Measurements from ENCODE around the gene DNAJA2.

DNAJA2 gene

GRCh38 chr16:46950009-46950408 is 23.5 kb downstream of the DNAJA2 start:
- no peak overlapping the region for H3K23ac ChIP-seq (ENCODE audit: low read depth, low read length, poor library complexity)
- no peak overlapping the region for H4K8ac ChIP-seq (ENCODE audit: low read depth, low read length)
- DNase-seq (ENCODE audit: low spot score), result no peak
- H2BK12ac ChIP-seq (ENCODE audit: low read length), result no peak overlapping the region
- H3K4me1 ChIP-seq (ENCODE audit: control insufficient read depth in 2 of 2, insufficient read depth in 1 of 2, low read depth in 1 of 2, low read length in 2 of 2), result no peaks in the 10 kb centered on the region
- peaks cover 0 to 10% of the 10 kb centered on the region in 2 donors for H3K36me3 ChIP-seq (replicated peaks in 1 of 2; ENCODE audit: control insufficient read depth in 2 of 2, insufficient read depth in 2 of 2, low read length in 2 of 2)
- H2BK120ac ChIP-seq (ENCODE audit: low read depth, low read length), result no peak overlapping the region
- H3K18ac ChIP-seq (ENCODE audit: low read length), result no peak overlapping the region
- no peak overlapping the region for H3K4me2 ChIP-seq (ENCODE audit: insufficient read depth, low read length, poor library complexity, severe bottlenecking)
- no peak overlapping the region for H2BK5ac ChIP-seq (ENCODE audit: low read length)
- no peaks in the 10 kb centered on the region for H3K9me3 ChIP-seq (replicated peaks in 1 of 2; ENCODE audit: control insufficient read depth in 2 of 2, insufficient read depth in 1 of 2, low read depth in 1 of 2, low read length in 2 of 2)
- no peak overlapping the region for H3K9ac ChIP-seq (ENCODE audit: low read depth, low read length, poor library complexity)
- no peaks in the 10 kb centered on the region for H3K27me3 ChIP-seq (ENCODE audit: control insufficient read depth in 3 of 3, insufficient read depth in 3 of 3, low read depth in 1 of 3, low read length in 3 of 3)
- no peak overlapping the region for H2AK5ac ChIP-seq (ENCODE audit: low read depth, low read length)
- H3K4me3 ChIP-seq (ENCODE audit: low read length in 2 of 2), result no peak overlapping the region
- no peak overlapping the region for H2AFZ ChIP-seq (ENCODE audit: low read length)
- H3K4ac ChIP-seq (ENCODE audit: low read length), result no peak overlapping the region
- no peak overlapping the region for H2BK15ac ChIP-seq (ENCODE audit: low read length)
- no peak overlapping the region for H3K27ac ChIP-seq (replicated peaks; ENCODE audit: low read length)
- H3K14ac ChIP-seq (ENCODE audit: low read length), result no peak overlapping the region
- no peak overlapping the region for H4K91ac ChIP-seq (ENCODE audit: low read depth, low read length, poor library complexity)
- WGBS, 2 donors (ENCODE audit: extremely low coverage in 2 of 2, insufficient read length in 2 of 2, insufficient replicate concordance in 1 of 2), result no CpG with 5 or more reads among the region's 1 CpG
- H3K79me1 ChIP-seq (ENCODE audit: low read depth, low read length), result no peaks in the 10 kb centered on the region

GRCh38 chr16:46949241-46949892 is 24.1 kb downstream of the DNAJA2 start:
- H3K23ac ChIP-seq (ENCODE audit: low read depth, low read length, poor library complexity), result no peak overlapping the region
- no peaks in the 10 kb centered on the region for H3K79me1 ChIP-seq (ENCODE audit: low read depth, low read length)
- no peak overlapping the region for H2BK120ac ChIP-seq (ENCODE audit: low read depth, low read length)
- DNase-seq (ENCODE audit: low spot score), result no peak
- WGBS, 2 donors (ENCODE audit: extremely low coverage in 2 of 2, insufficient read length in 2 of 2, insufficient replicate concordance in 1 of 2), result no CpG with 5 or more reads among the region's 7 CpGs
- H2BK15ac ChIP-seq (ENCODE audit: low read length), result no peak overlapping the region
- no peaks in the 10 kb centered on the region for H3K4me1 ChIP-seq (ENCODE audit: control insufficient read depth in 2 of 2, insufficient read depth in 1 of 2, low read depth in 1 of 2, low read length in 2 of 2)
- no peak overlapping the region for H2BK5ac ChIP-seq (ENCODE audit: low read length)
- H4K91ac ChIP-seq (ENCODE audit: low read depth, low read length, poor library complexity), result no peak overlapping the region
- H3K9ac ChIP-seq (ENCODE audit: low read depth, low read length, poor library complexity), result no peak overlapping the region
- H2AFZ ChIP-seq (ENCODE audit: low read length), result no peak overlapping the region
- no peak overlapping the region for H3K4ac ChIP-seq (ENCODE audit: low read length)
- no peak overlapping the region for H4K8ac ChIP-seq (ENCODE audit: low read depth, low read length)
- H3K4me3 ChIP-seq (ENCODE audit: low read length in 2 of 2), result no peak overlapping the region
- H3K36me3 ChIP-seq (replicated peaks in 1 of 2; ENCODE audit: control insufficient read depth in 2 of 2, insufficient read depth in 2 of 2, low read length in 2 of 2), result peaks cover 0 to 4% of the 10 kb centered on the region in 2 donors
- no peaks in the 10 kb centered on the region for H3K27me3 ChIP-seq (ENCODE audit: control insufficient read depth in 3 of 3, insufficient read depth in 3 of 3, low read depth in 1 of 3, low read length in 3 of 3)
- H2BK12ac ChIP-seq (ENCODE audit: low read length), result no peak overlapping the region
- no peaks in the 10 kb centered on the region for H3K9me3 ChIP-seq (replicated peaks in 1 of 2; ENCODE audit: control insufficient read depth in 2 of 2, insufficient read depth in 1 of 2, low read depth in 1 of 2, low read length in 2 of 2)
- H2AK5ac ChIP-seq (ENCODE audit: low read depth, low read length), result no peak overlapping the region
- H3K4me2 ChIP-seq (ENCODE audit: insufficient read depth, low read length, poor library complexity, severe bottlenecking), result no peak overlapping the region
- no peak overlapping the region for H3K18ac ChIP-seq (ENCODE audit: low read length)
- H3K27ac ChIP-seq (replicated peaks; ENCODE audit: low read length), result no peak overlapping the region
- H3K14ac ChIP-seq (ENCODE audit: low read length), result no peak overlapping the region

DNA sequence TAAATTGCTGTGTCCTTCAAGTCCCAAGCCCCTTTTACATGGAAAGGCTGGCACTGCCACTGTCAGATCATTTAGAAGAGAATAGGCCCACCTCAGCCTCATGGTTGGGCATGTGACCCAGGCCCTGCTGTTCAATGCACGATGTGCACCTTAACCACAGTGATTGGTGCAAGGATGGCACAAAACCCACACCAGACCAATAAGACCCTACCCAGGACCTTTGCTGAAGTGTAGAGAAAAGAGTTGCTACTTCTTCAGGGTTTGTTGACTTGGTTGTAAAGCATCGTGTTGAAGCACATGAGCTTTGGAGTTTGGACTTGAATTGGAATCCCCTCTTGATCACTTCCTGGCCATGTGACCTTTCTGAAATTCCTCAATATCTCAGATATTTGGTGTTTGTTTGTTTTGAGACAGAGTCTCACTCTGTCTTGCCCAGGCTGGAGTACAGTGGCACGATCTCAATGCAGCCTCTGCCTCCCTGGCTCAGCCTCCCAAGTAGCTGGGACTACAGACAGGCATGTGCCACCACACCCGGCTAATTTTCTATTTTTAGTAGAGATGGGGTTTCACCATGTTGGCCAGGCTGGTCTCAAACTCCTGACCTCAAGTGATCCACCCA is 24.8 kb downstream of the DNAJA2 start:
- Histone ChIP-seq H2BK120ac (ENCODE audit: low read depth, low read length) (no peak overlapping the region), H3K79me1 (ENCODE audit: low read depth, low read length) (no peaks in the 10 kb centered on the region), H2BK5ac (ENCODE audit: low read length) (no peak overlapping the region), H4K91ac (ENCODE audit: low read depth, low read length, poor library complexity) (no peak overlapping the region), H3K9ac (ENCODE audit: low read depth, low read length, poor library complexity) (no peak overlapping the region), H2BK15ac (ENCODE audit: low read length) (no peak overlapping the region), H3K4ac (ENCODE audit: low read length) (no peak overlapping the region), H3K23ac (ENCODE audit: low read depth, low read length, poor library complexity) (no peak overlapping the region), H3K4me3 (ENCODE audit: low read length in 2 of 2) (no peak overlapping the region), H2BK12ac (ENCODE audit: low read length) (no peak overlapping the region), H3K9me3 (replicated peaks in 1 of 2; ENCODE audit: control insufficient read depth in 2 of 2, insufficient read depth in 1 of 2, low read depth in 1 of 2, low read length in 2 of 2) (no peaks in the 10 kb centered on the region), H3K27me3 (ENCODE audit: control insufficient read depth in 3 of 3, insufficient read depth in 3 of 3, low read depth in 1 of 3, low read length in 3 of 3) (no peaks in the 10 kb centered on the region), H3K4me2 (ENCODE audit: insufficient read depth, low read length, poor library complexity, severe bottlenecking) (no peak overlapping the region), H3K4me1 (ENCODE audit: control insufficient read depth in 2 of 2, insufficient read depth in 1 of 2, low read depth in 1 of 2, low read length in 2 of 2) (no peaks in the 10 kb centered on the region), H3K14ac (ENCODE audit: low read length) (no peak overlapping the region), H4K8ac (ENCODE audit: low read depth, low read length) (no peak overlapping the region), H3K18ac (ENCODE audit: low read length) (no peak overlapping the region), H2AK5ac (ENCODE audit: low read depth, low read length) (no peak overlapping the region), H2AFZ (ENCODE audit: low read length) (no peak overlapping the region), H3K36me3 (replicated peaks in 1 of 2; ENCODE audit: control insufficient read depth in 2 of 2, insufficient read depth in 2 of 2, low read length in 2 of 2) (no peaks in the 10 kb centered on the region), H3K27ac (replicated peaks; ENCODE audit: low read length) (no peak overlapping the region)
- WGBS, 2 donors (ENCODE audit: extremely low coverage in 2 of 2, insufficient read length in 2 of 2, insufficient replicate concordance in 1 of 2), result no CpG with 5 or more reads among the region's 4 CpGs
- DNase-seq (ENCODE audit: low spot score), result no peak

DNA sequence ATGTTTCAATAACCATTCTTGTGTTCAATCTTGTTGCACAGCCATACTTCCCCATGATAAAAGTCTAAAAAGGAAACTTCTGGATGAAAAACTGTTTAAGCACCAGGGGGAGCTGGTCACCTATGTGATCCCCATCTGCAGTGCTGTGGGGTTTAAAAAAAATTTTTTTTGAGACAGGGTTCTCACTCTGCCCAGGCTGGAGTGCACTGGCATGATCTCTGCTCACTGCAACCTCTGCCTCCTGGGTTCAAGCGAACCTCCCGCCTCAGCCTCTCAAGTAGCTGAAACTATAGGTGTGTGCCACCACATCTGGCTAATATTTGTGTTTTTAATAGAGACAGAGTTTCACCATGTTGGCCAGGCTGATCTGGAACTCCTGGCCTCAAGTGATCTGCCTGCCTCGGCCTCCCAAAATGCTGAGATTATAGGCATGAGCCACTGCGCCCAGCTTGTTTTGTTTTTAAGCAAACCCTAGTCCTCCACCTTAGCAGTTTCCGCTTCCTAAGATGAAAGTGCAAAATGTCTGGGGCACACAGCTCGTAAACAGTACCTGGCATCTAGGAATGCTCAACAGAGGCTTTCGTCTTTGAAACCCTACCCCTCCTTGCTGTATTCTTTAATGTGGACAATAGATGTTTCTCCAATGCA is 25.4 kb downstream of the DNAJA2 start:
- Histone ChIP-seq H3K27ac (replicated peaks; ENCODE audit: low read length) (no peak overlapping the region), H2BK15ac (ENCODE audit: low read length) (no peak overlapping the region), H2BK120ac (ENCODE audit: low read depth, low read length) (no peak overlapping the region)

More for the DNA sequence above, 25.4 kb downstream of the DNAJA2 start:
- Histone ChIP-seq H4K91ac (ENCODE audit: low read depth, low read length, poor library complexity) (no peak overlapping the region), H3K4me3 (ENCODE audit: low read length in 2 of 2) (no peak overlapping the region), H2AFZ (ENCODE audit: low read length) (no peak overlapping the region), H3K36me3 (replicated peaks in 1 of 2; ENCODE audit: control insufficient read depth in 2 of 2, insufficient read depth in 2 of 2, low read length in 2 of 2) (no peaks in the 10 kb centered on the region), H3K18ac (ENCODE audit: low read length) (no peak overlapping the region), H3K4me1 (ENCODE audit: control insufficient read depth in 2 of 2, insufficient read depth in 1 of 2, low read depth in 1 of 2, low read length in 2 of 2) (no peaks in the 10 kb centered on the region), H3K14ac (ENCODE audit: low read length) (no peak overlapping the region), H3K9me3 (replicated peaks in 1 of 2; ENCODE audit: control insufficient read depth in 2 of 2, insufficient read depth in 1 of 2, low read depth in 1 of 2, low read length in 2 of 2) (no peaks in the 10 kb centered on the region), H2AK5ac (ENCODE audit: low read depth, low read length) (no peak overlapping the region), H2BK12ac (ENCODE audit: low read length) (no peak overlapping the region), H2BK5ac (ENCODE audit: low read length) (no peak overlapping the region), H3K9ac (ENCODE audit: low read depth, low read length, poor library complexity) (no peak overlapping the region), H3K79me1 (ENCODE audit: low read depth, low read length) (no peaks in the 10 kb centered on the region), H3K27me3 (ENCODE audit: control insufficient read depth in 3 of 3, insufficient read depth in 3 of 3, low read depth in 1 of 3, low read length in 3 of 3) (no peaks in the 10 kb centered on the region), H4K8ac (ENCODE audit: low read depth, low read length) (no peak overlapping the region), H3K23ac (ENCODE audit: low read depth, low read length, poor library complexity) (no peak overlapping the region), H3K4me2 (ENCODE audit: insufficient read depth, low read length, poor library complexity, severe bottlenecking) (no peak overlapping the region), H3K4ac (ENCODE audit: low read length) (no peak overlapping the region)
- DNase-seq (ENCODE audit: low spot score), result peak; percentile 35
- no CpG with 5 or more reads among the region's 7 CpGs for WGBS, 2 donors (ENCODE audit: extremely low coverage in 2 of 2, insufficient read length in 2 of 2, insufficient replicate concordance in 1 of 2)
